ENCODE results near the gene SCAF1.
A peak's percentile ranks its signal among the peaks of the same experiment; 100 is the strongest.

The SCAF1 gene

GRCh38 chr19:49651029-49651819, 9.2 kb downstream of the SCAF1 start:
- no peak for DNase-seq

- DNase-seq: no peak
Measured at GRCh38 chr19:49651820-49652550, 10.0 kb downstream of the SCAF1 start.

- DNase-seq: no peak
Measured at GRCh38 chr19:49652551-49653465, 10.8 kb downstream of the SCAF1 start.

GRCh38 chr19:49653466-49653806, 11.4 kb downstream of the SCAF1 start:
- DNase-seq: no peak

GRCh38 chr19:49654581-49654980, 12.6 kb downstream of the SCAF1 start:
- DNase-seq: no peak

GRCh38 chr19:49655570-49656455, 13.8 kb downstream of the SCAF1 start:
- DNase-seq: no peak

GRCh38 chr19:49656456-49657109, 14.6 kb downstream of the SCAF1 start:
- no peak for DNase-seq

GRCh38 chr19:49657493-49658138, 15.6 kb downstream of the SCAF1 start:
- DNase-seq: no peak

GRCh38 chr19:49658139-49658517, 16.1 kb downstream of the SCAF1 start:
- DNase-seq: no peak

GRCh38 chr19:49658566-49659442, 16.8 kb downstream of the SCAF1 start:
- DNase-seq: no peak

GRCh38 chr19:49660338-49660961, 18.4 kb downstream of the SCAF1 start:
- no peak for DNase-seq

- DNase-seq: no peak
Measured at GRCh38 chr19:49662011-49662410, 20.0 kb downstream of the SCAF1 start.

- DNase-seq: no peak
Measured at GRCh38 chr19:49663224-49663623, 21.2 kb downstream of the SCAF1 start.

GRCh38 chr19:49664171-49665035, 22.4 kb downstream of the SCAF1 start:
- DNase-seq: peak; percentile 90

GRCh38 chr19:49665036-49665350, 23.0 kb downstream of the SCAF1 start:
- no peak for DNase-seq

- peak; percentile 99 for DNase-seq
Measured at GRCh38 chr19:49665351-49666119, 23.5 kb downstream of the SCAF1 start, which contains the start of the genes BCL2L12 and IRF3. Gene BCL2L12, plus strand, starts transcription at chr19:49665933. Its CDS starts 760 bp downstream, at chr19:49666693. Gene IRF3, minus strand, starts transcription at chr19:49665857. Its CDS starts 1,019 bp downstream, at chr19:49664838.

GRCh38 chr19:49666120-49666444, 24.1 kb downstream of the SCAF1 start:
- DNase-seq: no peak

- DNase-seq: no peak
Measured at GRCh38 chr19:49667473-49667872, 25.5 kb downstream of the SCAF1 start.
